HepG2 (cell line): ENCODE results near the gene FUT1. TPM values are rescaled to one million over a fixed set of nuclear protein-coding genes. Genes with fewer than 3 reads are reported as not detected.

ENCODE experiments used
- ATAC-seq: fragments of 200-7000 bp; cut with Tn5 transposase; 3 replicates; pipeline ENCODE4 v1.9.1; 2020; ENCODE audit warnings: mild to moderate bottlenecking, moderate library complexity
- BruUV-seq: library from RNA; stranded (reverse); fragments of 400-500 nt; replicated peaks from 2 replicates; lab custom pipeline; 2021; lab: Mats Ljungman, UMichigan
- CTCF ChIA-PET: fragments of 300-600 bp; formaldehyde crosslinking; extraction: SDS; loops from one replicate; lab custom pipeline; 2021; ENCODE audit warnings: low total read pairs, inconsistent platforms, low intra/inter-chr PET ratio; lab: Yijun Ruan, JAX
- POLR2A ChIA-PET: fragments of 350-600 bp; sonication (Branson Sonifier 250); formaldehyde crosslinking; loops from one replicate; lab custom pipeline; 2020; ENCODE audit warnings: antibody characterized with exemption, inconsistent platforms; lab: Yijun Ruan, JAX
- DNase-seq: peaks from one replicate; pipeline ENCODE4 v3.0.0-alpha.2; 2015; ENCODE audit warnings: low spot score
- FAIRE-seq: peaks from 3 replicates; lab custom pipeline; 2011; peaks lifted over from hg19 to GRCh38; lab: Jason Lieb, UNC
- H2AFZ ChIP-seq: one replicate; pipeline ENCODE4 v1.6.1; 2011; ENCODE audit warnings: low read length, inconsistent platforms
- H3K27ac ChIP-seq: fragments of 300-600 bp; 3 replicates; pipeline ENCODE4 v1.8.0; 2011; ENCODE audit warnings: mixed run types, mild to moderate bottlenecking, mixed read lengths, low read length, inconsistent platforms; ENCODE audit not compliant: insufficient read depth; ENCODE audit errors: extremely low read length
- H3K27me3 ChIP-seq, 2 experiments: fragments of 200-600 bp in 1 of 2; 2 replicates in 1 of 2; 3 replicates in 1 of 2; pipeline versions ENCODE4 v1.6.0 to v1.8.0; 2011; ENCODE audit warnings: low read length in 2 of 2, mild to moderate bottlenecking in 2 of 2, moderate library complexity in 2 of 2, inconsistent platforms in 1 of 2; ENCODE audit not compliant: insufficient read depth in 2 of 2, control insufficient read depth in 1 of 2
- H3K36me3 ChIP-seq, 2 experiments: fragments of 200-600 bp in 1 of 2; replicated peaks in 1 of 2; 2 replicates in 1 of 2; 3 replicates in 1 of 2; pipeline versions ENCODE4 v1.5.1 to v1.8.0; 2011; ENCODE audit warnings: low read length in 2 of 2, inconsistent platforms in 1 of 2; ENCODE audit not compliant: insufficient read depth in 2 of 2, control insufficient read depth in 1 of 2
- H3K4me1 ChIP-seq: 2 replicates; pipeline ENCODE4 v1.5.1; 2012; ENCODE audit warnings: low read length, inconsistent platforms; ENCODE audit not compliant: insufficient read depth
- H3K4me2 ChIP-seq: 2 replicates; pipeline ENCODE4 v1.6.0; 2011; ENCODE audit warnings: low read depth, low read length, inconsistent platforms
- H3K4me3 ChIP-seq, 3 experiments: fragments of 200-600 bp in 1 of 3; sonication (generic), shearing (Covaris generic) in 1 of 3; replicated peaks in 1 of 3; 2 replicates each; pipeline ENCODE4 v1.5.1; 2011 to 2016; ENCODE audit warnings: low read length in 3 of 3, inconsistent platforms in 2 of 3, low read depth in 2 of 3, mild to moderate bottlenecking in 2 of 3, control low read depth in 1 of 3, mixed read lengths in 1 of 3; ENCODE audit not compliant: insufficient read depth in 1 of 3
- H3K79me2 ChIP-seq: one replicate; pipeline ENCODE4 v1.6.1; 2011; ENCODE audit warnings: low read length, inconsistent platforms; ENCODE audit not compliant: insufficient read depth
- H3K9ac ChIP-seq: 2 replicates; pipeline ENCODE4 v1.6.0; 2011; ENCODE audit warnings: mild to moderate bottlenecking, low read depth, low read length, inconsistent platforms; ENCODE audit not compliant: insufficient read depth
- H3K9me3 ChIP-seq: 2 replicates; pipeline ENCODE4 v1.5.1; 2012; ENCODE audit warnings: mild to moderate bottlenecking, low read length
- H4K20me1 ChIP-seq: 2 replicates; pipeline ENCODE4 v1.6.0; 2011; ENCODE audit warnings: inconsistent platforms, mild to moderate bottlenecking, low read length, moderate library complexity; ENCODE audit not compliant: insufficient read depth
- ATF4 ChIP-seq, 2 experiments: fragments of 450-650 bp in 1 of 2; sonication (generic) in 1 of 2; formaldehyde crosslinking; IDR thresholded peaks; 2 replicates each; pipeline versions ENCODE4 v1.5.0 to v1.8.0; 2020 to 2022; ENCODE audit warnings: mild to moderate bottlenecking in 1 of 2, missing genetic modification reagents in 1 of 2
- BCL6 ChIP-seq: IDR thresholded peaks from 2 replicates; pipeline ENCODE4 v1.6.1; 2016; ENCODE audit warnings: missing genetic modification reagents, missing compliant biosample characterization
- CBX5 ChIP-seq: sonication (generic); formaldehyde crosslinking; IDR thresholded peaks from 2 replicates; pipeline ENCODE4 v1.4.0; 2020; ENCODE audit warnings: missing genetic modification reagents, borderline replicate concordance
- CCAR2 ChIP-seq: fragments of 200-400 bp; formaldehyde crosslinking; optimal IDR thresholded peaks from 2 replicates; pipeline ENCODE3; 2018; ENCODE audit warnings: low read depth, mild to moderate bottlenecking, low read length, moderate library complexity
- EHMT2 ChIP-seq: fragments of 200-600 bp; sonication (generic); IDR thresholded peaks from 2 replicates; pipeline ENCODE4 v1.7.0; 2017; ENCODE audit warnings: antibody characterized with exemption, low read depth, low read length, borderline replicate concordance
- FOXA3 ChIP-seq: IDR thresholded peaks from 2 replicates; pipeline ENCODE4 v1.6.1; 2016; ENCODE audit warnings: missing genetic modification reagents, missing compliant biosample characterization
- HBP1 ChIP-seq: IDR thresholded peaks from 2 replicates; pipeline ENCODE4 v1.6.1; 2016; ENCODE audit warnings: low read depth, control low read depth
- KAT8 ChIP-seq: IDR thresholded peaks from 2 replicates; pipeline ENCODE4 v1.6.1; 2016; ENCODE audit warnings: missing genetic modification reagents, missing compliant biosample characterization
- KLF6 ChIP-seq: IDR thresholded peaks from 2 replicates; pipeline ENCODE4 v1.8.0; 2016; ENCODE audit warnings: missing biosample characterization, missing genetic modification reagents
- MBNL3 ChIP-seq: fragments of 250-450 bp; sonication (Bioruptor Pico); conservative IDR thresholded peaks from 2 replicates; pipeline ENCODE4 v1.8.0; 2022; ENCODE audit warnings: mild to moderate bottlenecking, inconsistent platforms
- MED1 ChIP-seq: sonication (generic); formaldehyde crosslinking; IDR thresholded peaks from 2 replicates; pipeline ENCODE4 v1.4.0; 2020; ENCODE audit warnings: missing genetic modification reagents
- NCOA2 ChIP-seq: sonication (generic); formaldehyde crosslinking; IDR thresholded peaks from 2 replicates; pipeline ENCODE4 v1.8.0; 2022; ENCODE audit warnings: inconsistent platforms
- POLR2G ChIP-seq: fragments of 200-400 bp; formaldehyde crosslinking; IDR thresholded peaks from 2 replicates; pipeline ENCODE4 v1.6.1; 2018; ENCODE audit warnings: mild to moderate bottlenecking, low read depth, low read length, moderate library complexity
- RORA ChIP-seq: sonication (generic); formaldehyde crosslinking; IDR thresholded peaks from 2 replicates; pipeline ENCODE4 v1.5.0; 2020; ENCODE audit warnings: mild to moderate bottlenecking, missing genetic modification reagents, moderate library complexity
- SOX6 ChIP-seq, 2 experiments: fragments of 450-650 bp in 1 of 2; sonication (generic) in 1 of 2; formaldehyde crosslinking in 1 of 2; IDR thresholded peaks; 2 replicates each; pipeline versions ENCODE4 v1.4.0 to v1.6.1; 2017 to 2020; ENCODE audit warnings: antibody characterized with exemption in 1 of 2, mild to moderate bottlenecking in 1 of 2, missing genetic modification reagents in 1 of 2
- ZFY ChIP-seq: sonication (generic); formaldehyde crosslinking; IDR thresholded peaks from 2 replicates; pipeline ENCODE4 v1.4.0; 2020; ENCODE audit warnings: missing genetic modification reagents
- ZNF432 ChIP-seq: sonication (generic); formaldehyde crosslinking; IDR thresholded peaks from 2 replicates; pipeline ENCODE4 v1.5.0; 2020; ENCODE audit warnings: missing genetic modification reagents, mild to moderate bottlenecking, borderline replicate concordance
- ZNF576 ChIP-seq: sonication (generic); formaldehyde crosslinking; IDR thresholded peaks from 2 replicates; pipeline ENCODE4 v1.4.0; 2020; ENCODE audit warnings: mild to moderate bottlenecking, missing genetic modification reagents
- ZSCAN22 ChIP-seq: sonication (generic); formaldehyde crosslinking; IDR thresholded peaks from 2 replicates; pipeline ENCODE4 v1.4.0; 2020; ENCODE audit warnings: mild to moderate bottlenecking, missing genetic modification reagents
- WGBS: methylation state at CpG from one replicate; pipeline ENCODE4 v1.1.6; 2017; ENCODE audit warnings: low lambda C conversion rate; 5-methylcytosine and 5-hydroxymethylcytosine counted together
- in situ Hi-C: cut with HindIII; loops from 2 replicates; pipeline ENCODE4 v1.10.0; 2017; ENCODE audit warnings: low pct_unique_long_range_greater_than_20kb; ENCODE audit not compliant: extremely low pct_ligation_motif_present
- intact Hi-C: fragments of 100-400 bp; cut with micrococcal nuclease; formaldehyde crosslinking; loops from one replicate; pipeline ENCODE4 v1.10.0; 2022; ENCODE audit not compliant: unreplicated experiment
- polyA plus RNA-seq, 8 experiments: library from polyadenylated mRNA; depleted of rRNA in 3 of 8; stranded (reverse) in 7 of 8; unstranded in 1 of 8; fragments of >200 nt; fragmentation: Illumina TruSeq in 4 of 8; extraction: Trizol in 4 of 8; gene quantifications; 2 replicates each; pipeline versions ENCODE4 v1.2.1 to v1.2.3, GENCODE V29; 2011 to 2016; ENCODE audit warnings: low read depth in 4 of 8, missing spikeins in 1 of 8, mixed read lengths in 1 of 8; ENCODE audit not compliant: insufficient read depth in 1 of 8
- total RNA-seq, 5 experiments: library from RNA; depleted of rRNA; stranded (reverse); fragments of >200 nt; fragmentation: Illumina TruSeq; extraction: Trizol; gene quantifications; 2 replicates each; pipeline ENCODE4 v1.2.3, GENCODE V29; 2016; ENCODE audit warnings: low read depth in 1 of 5

FUT1 gene
- total and polyA plus RNA-seq, 2 of the 13 experiments (the other 11 are each of a cell fraction or from before 2014, with no cell fraction given), result 0.07 to 1.1 TPM

GRCh38 chr19:48755084-48755641 lies 2.7 kb upstream of the FUT1 start, which contains the start of gene FGF21:
Gene FGF21, plus strand, starts transcription at chr19:48755524. Its CDS starts 713 bp downstream, at chr19:48756237.
- no peaks in the 10 kb centered on the region for H3K36me3 ChIP-seq
- ChIA-PET POLR2A (no interaction called here), CTCF (no interaction called here)
- intact Hi-C loops (loop anchor here (2.0 kb wide), 1 partner anchor 18 kb away; no protein-coding TSS in a partner anchor), in situ Hi-C loops (no loop called here)
- WGBS, result 17% methylated on average over 1 of the region's 4 CpGs
- H3K27ac ChIP-seq, result no peak within 1 kb of the TSS
- no peak for ATAC-seq
- DNase-seq, result no peak
- no TSS peak for BruUV-seq
- H3K27me3 ChIP-seq, result no peaks in the 10 kb centered on the region
- H2AFZ ChIP-seq, result no peak within 1 kb of the TSS
- no peaks in the 10 kb centered on the region for H3K9me3 ChIP-seq
- H3K79me2 ChIP-seq, result no peaks in the 10 kb centered on the region
- H3K9ac ChIP-seq, result peak within 1 kb of the TSS; percentile 13; the same call in 1 of the 2 replicates
- H3K4me3 ChIP-seq, result no peak within 1 kb of the TSS
- peak within 1 kb of the TSS; percentile 20; the same call in 1 of the 2 replicates for H3K4me2 ChIP-seq
- no peaks in the 10 kb centered on the region for H4K20me1 ChIP-seq
- H3K4me1 ChIP-seq, result peaks cover 47% of the 10 kb centered on the region
- no peak for FAIRE-seq
- TF ChIP-seq RORA (CRISPR knock-in tag), result no peak
- TF ChIP-seq ATF4 (CRISPR knock-in tag; IDR thresholded peaks at IDR 0.05), result peak in 1 of 2 experiments; percentile 100; a peak in 2 of 4 replicates
- TF ChIP-seq ZFY, result peak; percentile 39; the same call in 1 of the 2 replicates
- TF ChIP-seq CCAR2, result no peak
- no peak for TF ChIP-seq MBNL3 (CRISPR knock-in tag)
- peak; percentile 41; the same call in 1 of the 2 replicates for TF ChIP-seq NCOA2
- TF ChIP-seq BCL6 (CRISPR knock-in tag), result peak; percentile 27; the same call in 1 of the 2 replicates
- peak; percentile 96 for TF ChIP-seq ZSCAN22 (CRISPR knock-in tag)
- TF ChIP-seq MED1 (CRISPR knock-in tag), result 0 out of 2 replicates have a peak, but pooled peaks have one; percentile 45
- no peak for TF ChIP-seq EHMT2
- TF ChIP-seq ZNF576 (CRISPR knock-in tag), result no peak
- TF ChIP-seq FOXA3 (CRISPR knock-in tag), result peak; percentile 33; the same call in 1 of the 2 replicates
- 0 out of 2 replicates have a peak, but pooled peaks have one; percentile 58 for TF ChIP-seq KLF6 (CRISPR knock-in tag)
- peak; percentile 42; the same call in 1 of the 2 replicates for TF ChIP-seq KAT8
- no peak for TF ChIP-seq SOX6 (IDR thresholded peaks at IDR 0.05)
- TF ChIP-seq SOX6 (CRISPR knock-in tag; IDR thresholded peaks at IDR 0.05), result peak; percentile 44; the same call in 1 of the 2 replicates
- no peak for TF ChIP-seq ZNF432 (CRISPR knock-in tag)
- no peak for TF ChIP-seq HBP1
- TF ChIP-seq CBX5, result peak; percentile 45; the same call in 1 of the 2 replicates
- TF ChIP-seq POLR2G, result 0 out of 2 replicates have a peak, but pooled peaks have one; percentile 27
